IMR-90 (cell line): ENCODE data around the gene WDR13. TPM values are rescaled to one million over a fixed set of nuclear protein-coding genes. Genes with fewer than 3 reads are reported as not detected.

Experiments
- ATAC-seq: fragments of 200-7000 bp; cut with Tn5 transposase; 2 replicates; pipeline ENCODE4 v1.9.1; 2020; ENCODE audit warnings: low read depth, mild to moderate bottlenecking, moderate library complexity
- BruUV-seq: library from RNA; stranded (reverse); fragments of 400-500 nt; replicated peaks from 2 replicates; lab custom pipeline; 2021; lab: Mats Ljungman, UMichigan
- CTCF ChIA-PET: fragments of 300-600 bp; formaldehyde crosslinking; extraction: SDS; loops from one replicate; lab custom pipeline; 2021; ENCODE audit warnings: antibody characterized with exemption; lab: Yijun Ruan, JAX
- POLR2A ChIA-PET: fragments of 300-600 bp; sonication (Branson Sonifier 250); formaldehyde crosslinking; loops from one replicate; lab custom pipeline; 2022; ENCODE audit warnings: antibody characterized with exemption; ENCODE audit not compliant: unreplicated experiment; lab: Charles Lee
- DNase-seq: peaks from one replicate; pipeline ENCODE4 v3.0.0; 2013
- H2AFZ ChIP-seq: replicated peaks from 2 replicates; pipeline ENCODE3; 2013; ENCODE audit warnings: low read length, mild to moderate bottlenecking; ENCODE audit not compliant: poor library complexity
- H2AK5ac ChIP-seq: 2 replicates; pipeline ENCODE4 v1.6.1; 2013; ENCODE audit warnings: low read depth, low read length, inconsistent platforms
- H2AK9ac ChIP-seq: replicated peaks from 2 replicates; pipeline ENCODE3; 2013; ENCODE audit warnings: mild to moderate bottlenecking, low read depth, low read length, moderate library complexity; ENCODE audit not compliant: poor library complexity
- H2BK120ac ChIP-seq: 2 replicates; pipeline ENCODE4 v1.6.1; 2013; ENCODE audit warnings: low read depth, low read length, inconsistent platforms
- H2BK15ac ChIP-seq: 3 replicates; pipeline ENCODE4 v1.6.1; 2013; ENCODE audit warnings: low read depth, low read length, inconsistent platforms
- H2BK20ac ChIP-seq: 2 replicates; pipeline ENCODE4 v1.6.1; 2013; ENCODE audit warnings: low read depth, mild to moderate bottlenecking, inconsistent platforms, low read length, moderate library complexity
- H2BK5ac ChIP-seq: 2 replicates; pipeline ENCODE4 v1.6.1; 2013; ENCODE audit warnings: mild to moderate bottlenecking, low read depth, low read length, inconsistent platforms; ENCODE audit not compliant: poor library complexity, severe bottlenecking
- H3K14ac ChIP-seq: replicated peaks from 2 replicates; pipeline ENCODE4 v1.6.1; 2013; ENCODE audit warnings: low read depth, low read length, inconsistent platforms
- H3K18ac ChIP-seq: 2 replicates; pipeline ENCODE4 v1.6.1; 2013; ENCODE audit warnings: low read depth, low read length, control low read depth
- H3K23ac ChIP-seq: 2 replicates; pipeline ENCODE4 v1.6.1; 2013; ENCODE audit warnings: low read depth, low read length, inconsistent platforms
- H3K27ac ChIP-seq: 2 replicates; pipeline ENCODE4 v1.5.1; 2013; ENCODE audit warnings: mild to moderate bottlenecking, control low read depth, low read length; ENCODE audit not compliant: insufficient read depth
- H3K27me3 ChIP-seq: 2 replicates; pipeline ENCODE4 v1.6.1; 2013; ENCODE audit warnings: low read length; ENCODE audit not compliant: control insufficient read depth, insufficient read depth
- H3K36me3 ChIP-seq: 2 replicates; pipeline ENCODE4 v1.6.1; 2013; ENCODE audit warnings: low read length, mixed read lengths; ENCODE audit not compliant: control insufficient read depth, insufficient read depth
- H3K4ac ChIP-seq: 2 replicates; pipeline ENCODE4 v1.6.1; 2013; ENCODE audit warnings: low read depth, low read length, inconsistent platforms
- H3K4me1 ChIP-seq: 2 replicates; pipeline ENCODE4 v1.6.1; 2013; ENCODE audit warnings: low read length, mixed read lengths; ENCODE audit not compliant: control insufficient read depth, insufficient read depth
- H3K4me2 ChIP-seq: 2 replicates; pipeline ENCODE4 v1.6.1; 2013; ENCODE audit warnings: low read depth, mild to moderate bottlenecking, control low read depth, low read length, moderate library complexity
- H3K4me3 ChIP-seq: 2 replicates; pipeline ENCODE4 v1.5.1; 2013; ENCODE audit warnings: low read depth, mild to moderate bottlenecking, control low read depth, low read length, moderate library complexity; ENCODE audit not compliant: insufficient read depth
- H3K56ac ChIP-seq: 2 replicates; pipeline ENCODE4 v1.6.1; 2013; ENCODE audit warnings: low read length, inconsistent platforms; ENCODE audit not compliant: insufficient read depth; ENCODE audit errors: extremely low read depth
- H3K79me1 ChIP-seq, 2 experiments: 2 replicates each; pipeline ENCODE4 v1.6.1; 2013; ENCODE audit warnings: low read length in 2 of 2, inconsistent platforms in 1 of 2, low read depth in 1 of 2
- H3K9ac ChIP-seq: 2 replicates; pipeline ENCODE4 v1.6.1; 2013; ENCODE audit warnings: low read depth, low read length, control low read depth
- H3K9me1 ChIP-seq: 2 replicates; pipeline ENCODE4 v1.6.1; 2013; ENCODE audit warnings: low read length, inconsistent platforms; ENCODE audit not compliant: insufficient read depth
- H3K9me3 ChIP-seq: 2 replicates; pipeline ENCODE4 v1.6.1; 2013; ENCODE audit warnings: low read length; ENCODE audit not compliant: control insufficient read depth, insufficient read depth
- H4K20me1 ChIP-seq: 2 replicates; pipeline ENCODE4 v1.6.1; 2013; ENCODE audit warnings: low read length, inconsistent platforms; ENCODE audit not compliant: insufficient read depth
- H4K5ac ChIP-seq: 2 replicates; pipeline ENCODE4 v1.6.1; 2013; ENCODE audit warnings: mild to moderate bottlenecking, low read depth, low read length, control low read depth
- H4K8ac ChIP-seq, 2 experiments: 2 replicates each; pipeline ENCODE4 v1.6.1; 2013; ENCODE audit warnings: low read depth in 2 of 2, low read length in 2 of 2, control low read depth in 1 of 2, inconsistent platforms in 1 of 2
- H4K91ac ChIP-seq: 2 replicates; pipeline ENCODE4 v1.6.1; 2013; ENCODE audit warnings: low read depth, low read length, inconsistent platforms; ENCODE audit not compliant: insufficient read depth
- CHD1 ChIP-seq: IDR thresholded peaks from 2 replicates; pipeline ENCODE4 v1.6.1; 2012; ENCODE audit warnings: low read depth, low read length, improper control_type of control experiment
- ELK1 ChIP-seq: fragments of 150-350 bp; IDR thresholded peaks from 2 replicates; pipeline ENCODE4 v1.6.1; 2016; ENCODE audit warnings: low read depth, mild to moderate bottlenecking, low read length, moderate library complexity, borderline replicate concordance
- FOS ChIP-seq: fragments of 150-350 bp; IDR thresholded peaks from 2 replicates; pipeline ENCODE4 v1.6.1; 2016; ENCODE audit warnings: low read depth, low read length
- MAFK ChIP-seq: IDR thresholded peaks from 2 replicates; pipeline ENCODE4 v1.6.1; 2012; ENCODE audit warnings: low read depth, low read length, improper control_type of control experiment
- MAZ ChIP-seq: IDR thresholded peaks from 2 replicates; pipeline ENCODE4 v1.6.1; 2012; ENCODE audit warnings: low read depth, mild to moderate bottlenecking, low read length, improper control_type of control experiment, moderate library complexity, borderline replicate concordance
- MXI1 ChIP-seq: IDR thresholded peaks from 2 replicates; pipeline ENCODE4 v1.6.1; 2012; ENCODE audit warnings: low read depth, mild to moderate bottlenecking, low read length, moderate library complexity, borderline replicate concordance
- NFE2L2 ChIP-seq: fragments of 150-350 bp; IDR thresholded peaks from 2 replicates; pipeline ENCODE4 v1.6.1; 2016; ENCODE audit warnings: low read depth, mild to moderate bottlenecking, low read length
- RAD21 ChIP-seq: IDR thresholded peaks from 2 replicates; pipeline ENCODE4 v1.6.1; 2012; ENCODE audit warnings: low read length, improper control_type of control experiment
- RFX5 ChIP-seq: IDR thresholded peaks from 2 replicates; pipeline ENCODE4 v1.8.0; 2012; ENCODE audit warnings: low read depth, mild to moderate bottlenecking, low read length, moderate library complexity
- SMC3 ChIP-seq: fragments of 150-350 bp; IDR thresholded peaks from 2 replicates; pipeline ENCODE4 v1.6.1; 2016; ENCODE audit warnings: low read depth, mild to moderate bottlenecking, antibody characterized with exemption, low read length, moderate library complexity
- WGBS, 2 experiments: methylation state at CpG; one replicate each; pipeline versions ENCODE4 v1.1.5 to v1.1.7; 2013; ENCODE audit warnings: missing lambda C conversion rate in 2 of 2; ENCODE audit not compliant: insufficient read length in 1 of 2; ENCODE audit errors: extremely low coverage in 2 of 2; 5-methylcytosine and 5-hydroxymethylcytosine counted together
- dilution Hi-C: fragments of 300-500 bp; cut with HindIII; formaldehyde crosslinking; loops from one replicate; pipeline ENCODE4 v1.14.3; 2018; ENCODE audit warnings: low sequenced_read_pairs; ENCODE audit not compliant: unreplicated experiment
- in situ Hi-C: fragments of 300-500 bp; cut with MboI; formaldehyde crosslinking; loops from 3 replicates; pipeline ENCODE4 v1.14.3; 2019; ENCODE audit warnings: low sequenced_read_pairs, inconsistent platforms, mixed read lengths
- intact Hi-C: fragments of 100-400 bp; cut with micrococcal nuclease; formaldehyde crosslinking; loops from 2 replicates; pipeline ENCODE4 v1.10.0; 2022
- polyA plus RNA-seq, 3 experiments: library from polyadenylated mRNA; depleted of rRNA; stranded (reverse); fragments of >200 nt; gene quantifications; 2 replicates each; pipeline ENCODE4 v1.2.3, GENCODE V29; 2012; ENCODE audit warnings: low replicate concordance in 1 of 3
- total RNA-seq: library from RNA; depleted of rRNA; stranded (reverse); fragments of >200 nt; gene quantifications from 2 replicates; pipeline ENCODE4 v1.2.3, GENCODE V29; 2012
- TF ChIP-seq, protein P1 (sequence below): conservative IDR thresholded peaks from 2 replicates; pipeline ENCODE4 v1.5.1; 2012; ENCODE audit warnings: mild to moderate bottlenecking, low read depth, low read length, improper control_type of control experiment
- TF ChIP-seq, protein P2 (sequence below): fragments of 150-350 bp; IDR thresholded peaks from 2 replicates; pipeline ENCODE4 v1.6.1; 2017; ENCODE audit warnings: mild to moderate bottlenecking, antibody characterized with exemption, low read length, low read depth

Gene WDR13
- total and polyA plus RNA-seq, 2 of the 4 experiments (the other 2 are of a cell fraction): 62.7 to 153 TPM

- Histone ChIP-seq H4K5ac (no peak overlapping the region), H2BK120ac (no peak overlapping the region), H3K9me1 (no peaks in the 10 kb centered on the region), H3K36me3 (no peaks in the 10 kb centered on the region), H2BK5ac (no peak overlapping the region), H3K9ac (no peak overlapping the region), H3K27ac (no peak overlapping the region), H3K56ac (no peak overlapping the region), H3K4me1 (no peaks in the 10 kb centered on the region), H4K91ac (no peak overlapping the region), H4K20me1 (no peaks in the 10 kb centered on the region), H3K27me3 (no peaks in the 10 kb centered on the region; the same call in 1 of the 2 replicates), H3K9me3 (no peaks in the 10 kb centered on the region), H3K4me3 (no peak overlapping the region), H4K8ac (no peak overlapping the region), H2AFZ (no peak overlapping the region), H3K23ac (no peak overlapping the region), H2AK5ac (no peak overlapping the region), H2AK9ac (no peak overlapping the region), H3K79me1 (no peaks in the 10 kb centered on the region), H3K4ac (no peak overlapping the region), H2BK15ac (no peak overlapping the region), H3K14ac (no peak overlapping the region), H2BK20ac (no peak overlapping the region), H3K4me2 (no peak overlapping the region), H3K18ac (no peak overlapping the region)
- intact Hi-C loops (loop anchor here (10.0 kb wide), 1 partner anchor 299 kb away; no protein-coding TSS in a partner anchor), in situ Hi-C loops (no loop called here), dilution Hi-C loops (no loop called here)
- TF ChIP-seq RFX5 (no peak), FOS (no peak), ELK1 (no peak), MAZ (no peak), RAD21 (no peak), MXI1 (no peak), CHD1 (no peak), NFE2L2 (no peak), SMC3 (no peak), MAFK (no peak)
- TF ChIP-seq, protein P1, sequence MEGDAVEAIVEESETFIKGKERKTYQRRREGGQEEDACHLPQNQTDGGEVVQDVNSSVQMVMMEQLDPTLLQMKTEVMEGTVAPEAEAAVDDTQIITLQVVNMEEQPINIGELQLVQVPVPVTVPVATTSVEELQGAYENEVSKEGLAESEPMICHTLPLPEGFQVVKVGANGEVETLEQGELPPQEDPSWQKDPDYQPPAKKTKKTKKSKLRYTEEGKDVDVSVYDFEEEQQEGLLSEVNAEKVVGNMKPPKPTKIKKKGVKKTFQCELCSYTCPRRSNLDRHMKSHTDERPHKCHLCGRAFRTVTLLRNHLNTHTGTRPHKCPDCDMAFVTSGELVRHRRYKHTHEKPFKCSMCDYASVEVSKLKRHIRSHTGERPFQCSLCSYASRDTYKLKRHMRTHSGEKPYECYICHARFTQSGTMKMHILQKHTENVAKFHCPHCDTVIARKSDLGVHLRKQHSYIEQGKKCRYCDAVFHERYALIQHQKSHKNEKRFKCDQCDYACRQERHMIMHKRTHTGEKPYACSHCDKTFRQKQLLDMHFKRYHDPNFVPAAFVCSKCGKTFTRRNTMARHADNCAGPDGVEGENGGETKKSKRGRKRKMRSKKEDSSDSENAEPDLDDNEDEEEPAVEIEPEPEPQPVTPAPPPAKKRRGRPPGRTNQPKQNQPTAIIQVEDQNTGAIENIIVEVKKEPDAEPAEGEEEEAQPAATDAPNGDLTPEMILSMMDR: no peak
- TF ChIP-seq, protein P2, sequence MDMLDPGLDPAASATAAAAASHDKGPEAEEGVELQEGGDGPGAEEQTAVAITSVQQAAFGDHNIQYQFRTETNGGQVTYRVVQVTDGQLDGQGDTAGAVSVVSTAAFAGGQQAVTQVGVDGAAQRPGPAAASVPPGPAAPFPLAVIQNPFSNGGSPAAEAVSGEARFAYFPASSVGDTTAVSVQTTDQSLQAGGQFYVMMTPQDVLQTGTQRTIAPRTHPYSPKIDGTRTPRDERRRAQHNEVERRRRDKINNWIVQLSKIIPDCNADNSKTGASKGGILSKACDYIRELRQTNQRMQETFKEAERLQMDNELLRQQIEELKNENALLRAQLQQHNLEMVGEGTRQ: no peak
- WGBS, 2 experiments: no CpG with 5 or more reads among the region's 7 CpGs
- CTCF ChIA-PET: no interaction called here
- ATAC-seq (no peak), DNase-seq (no peak)
- BruUV-seq: no TSS peak
- POLR2A ChIA-PET: no interaction called here
These were observed 48.4 kb downstream of the WDR13 start for GRCh38 chrX:48645669-48646068.
